Muscle layer of duodenum (tissue), 2 donors: ENCODE measurements around the gene NINL.
"Not testable (repeated sequence)": the region's sequence is repeated elsewhere in the genome, so short reads cannot be mapped to it uniquely, and the experiment has no call there.

Source experiments
- H3K27ac ChIP-seq: one replicate; pipeline ENCODE4 v1.7.0; 2013; ENCODE audit warnings: mild to moderate bottlenecking, low read length
- H3K27me3 ChIP-seq: one replicate; pipeline ENCODE4 v1.7.0; 2013; ENCODE audit warnings: low read depth, mild to moderate bottlenecking, control low read depth, low read length
- H3K36me3 ChIP-seq, 2 donors: one replicate each; pipeline ENCODE4 v1.7.0; 2013; ENCODE audit warnings: low read length in 2 of 2, control low read depth in 1 of 2, mild to moderate bottlenecking in 1 of 2; ENCODE audit not compliant: insufficient read depth in 2 of 2, control insufficient read depth in 1 of 2
- H3K4me1 ChIP-seq, 2 donors: one replicate each; pipeline ENCODE4 v1.7.0; 2013; ENCODE audit warnings: low read length in 2 of 2, mild to moderate bottlenecking in 2 of 2, control low read depth in 1 of 2, moderate library complexity in 1 of 2; ENCODE audit not compliant: insufficient read depth in 2 of 2, control insufficient read depth in 1 of 2
- H3K4me3 ChIP-seq, 2 donors: one replicate each; pipeline ENCODE4 v1.7.0; 2013; ENCODE audit warnings: low read length in 2 of 2, low read depth in 1 of 2, mild to moderate bottlenecking in 1 of 2
- H3K9me3 ChIP-seq, 2 donors: one replicate each; pipeline ENCODE4 v1.7.0; 2013; ENCODE audit warnings: low read length in 2 of 2, control low read depth in 1 of 2, mild to moderate bottlenecking in 1 of 2; ENCODE audit not compliant: control insufficient read depth in 1 of 2
- donor health status: healthy.

NINL gene

DNA sequence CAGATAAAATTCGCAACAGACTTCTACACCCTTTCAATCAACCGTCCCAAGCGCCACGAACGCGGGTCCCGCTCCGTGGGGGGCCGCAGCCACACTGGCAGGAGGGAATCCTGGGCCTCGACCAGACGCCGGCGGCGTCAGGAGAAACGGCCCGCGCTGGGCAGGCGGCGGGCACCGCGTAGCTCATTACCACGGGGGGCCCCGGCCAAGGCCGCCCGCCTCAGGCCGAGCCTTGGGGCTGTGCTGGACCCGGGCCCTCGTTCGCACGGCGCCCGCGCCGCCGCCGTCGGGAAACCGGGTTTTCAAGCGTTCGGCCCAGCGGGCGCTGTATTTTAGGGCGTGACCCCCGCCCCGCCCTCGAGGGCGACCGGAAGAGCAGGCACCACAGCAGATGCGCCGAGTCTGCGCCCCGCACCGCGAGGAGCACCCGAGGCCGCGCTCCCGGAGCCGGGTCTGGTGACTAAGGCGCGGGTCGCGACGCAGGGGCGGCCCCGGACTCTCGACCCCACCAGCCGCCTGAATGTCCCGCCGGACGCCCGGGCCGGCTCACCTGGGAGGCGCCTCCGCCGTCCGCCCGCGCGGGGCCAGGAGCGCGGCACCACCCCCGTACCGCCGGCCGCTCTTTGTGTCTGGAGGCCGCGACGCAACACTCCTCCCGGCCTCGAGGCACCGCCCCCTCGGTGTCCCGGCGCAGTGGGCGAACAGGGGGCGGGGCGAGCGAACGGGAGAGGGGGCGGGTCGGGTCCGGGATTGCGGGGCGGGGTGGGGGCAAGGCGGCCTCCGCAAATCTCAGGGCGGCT, at the start of gene NINL:
Gene NINL, minus strand, starts transcription at position 627 of the 800 bp plus-strand sequence. CDS start 58,944 bp downstream, outside the sequence.
- no peaks in the 10 kb centered on the region for H3K27me3 ChIP-seq
- no peak within 1 kb of the TSS for H3K27ac ChIP-seq

DNA sequence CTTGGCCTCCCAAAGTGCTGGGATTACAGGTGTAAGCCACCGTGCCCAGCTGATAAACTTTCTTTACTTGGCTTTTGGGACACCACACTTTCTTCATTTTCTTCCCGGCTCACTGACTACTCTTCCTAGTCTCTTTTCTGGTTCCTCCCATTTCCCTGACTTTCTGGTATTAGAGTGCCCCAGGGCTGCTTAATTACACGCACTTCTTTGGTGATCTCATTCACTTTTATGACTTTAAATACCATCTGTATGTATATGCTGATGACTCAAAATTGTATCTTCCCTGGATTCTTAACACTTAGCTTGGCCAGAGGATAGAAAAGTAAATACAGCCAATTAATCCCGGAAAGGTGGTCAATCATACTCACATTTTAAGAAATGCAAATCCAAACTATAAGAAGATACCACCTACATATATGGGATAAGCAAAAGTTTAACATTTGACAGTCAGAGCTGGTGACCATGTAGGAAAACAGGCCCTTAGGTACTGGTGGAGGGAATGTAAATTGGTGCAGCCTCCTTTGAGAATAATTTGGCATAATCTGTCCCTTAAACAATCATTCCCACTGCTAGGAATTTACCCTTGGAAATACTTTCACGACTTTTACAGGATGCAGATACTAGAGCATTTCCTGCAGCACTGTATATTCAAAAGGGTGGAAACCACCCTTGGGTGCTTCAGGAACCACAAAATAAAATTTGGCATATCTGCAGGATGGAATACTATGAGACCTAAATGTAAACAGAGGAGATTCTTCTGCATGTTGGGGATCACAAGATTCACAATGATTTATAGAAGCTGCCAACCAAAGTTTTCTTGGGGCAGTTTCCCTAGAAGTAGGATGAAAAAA, 47.8 kb upstream of the NINL start:
- H3K4me1 ChIP-seq, result no peaks in the 10 kb centered on the region
- no peaks in the 10 kb centered on the region for H3K27me3 ChIP-seq
- no peaks in the 10 kb centered on the region for H3K9me3 ChIP-seq
- no peak overlapping the region for H3K4me3 ChIP-seq
- no peak overlapping the region for H3K27ac ChIP-seq
- peaks cover 0 to 7% of the 10 kb centered on the region in 2 donors for H3K36me3 ChIP-seq

More for the DNA sequence above, at the start of gene NINL:
- no peaks in the 10 kb centered on the region for H3K36me3 ChIP-seq
- peak within 1 kb of the TSS; percentile 67 to 80 for H3K4me3 ChIP-seq
- H3K9me3 ChIP-seq, result no peaks in the 10 kb centered on the region
- peaks cover 3 to 5% of the 10 kb centered on the region in 2 donors for H3K4me1 ChIP-seq

DNA sequence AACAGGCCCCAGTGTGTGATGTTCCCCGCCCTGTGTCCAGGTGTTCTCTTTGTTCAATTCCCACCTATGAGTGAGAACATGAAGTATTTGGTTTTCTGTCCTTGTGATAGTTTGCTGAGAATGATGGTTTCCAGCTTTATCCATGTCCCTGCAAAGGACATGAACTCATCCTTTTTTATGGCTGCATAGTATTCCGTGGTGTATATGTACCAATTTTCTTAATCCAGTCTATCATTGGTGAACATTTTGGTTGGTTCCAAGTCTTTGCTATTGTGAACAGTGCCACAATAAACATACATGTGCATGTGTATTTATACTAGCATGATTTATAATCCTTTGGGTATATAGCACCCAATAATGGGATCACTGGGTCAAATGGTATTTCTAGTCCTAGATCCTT, 45.3 kb upstream of the NINL start:
- H3K27ac ChIP-seq, result not testable (repeated sequence)

DNA sequence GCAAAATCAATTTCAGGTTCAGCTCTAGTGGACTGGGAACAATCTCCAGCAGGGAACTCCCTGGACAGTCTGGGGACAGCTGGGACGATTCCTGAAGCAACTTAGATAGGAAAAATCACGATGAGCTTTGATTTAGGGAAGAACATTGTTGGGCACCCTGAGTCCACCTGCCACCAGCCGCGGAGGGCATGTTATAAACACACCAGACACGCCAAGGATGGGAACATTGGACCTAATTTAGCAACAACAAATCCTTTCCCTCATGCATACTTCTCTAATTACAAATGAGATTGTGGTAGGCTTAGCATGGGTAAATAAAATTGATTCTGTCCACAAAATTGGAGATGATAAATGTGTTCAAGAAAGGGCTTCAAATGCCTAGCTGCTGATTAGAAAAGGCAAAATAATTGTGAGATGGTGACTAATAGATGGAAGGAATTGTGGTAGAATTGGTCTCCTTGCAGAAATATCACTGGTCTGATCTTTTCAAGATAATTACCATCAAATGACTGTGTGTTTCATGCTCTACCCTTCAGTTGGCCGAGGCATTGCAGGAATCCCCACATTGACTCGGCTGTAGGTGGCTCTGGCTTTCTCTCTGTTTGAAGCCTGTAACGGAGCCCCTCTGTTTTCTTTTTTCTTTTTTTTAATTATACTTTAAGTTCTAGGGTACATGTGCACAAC, 44.6 kb upstream of the NINL start:
- peaks cover 0 to 3% of the 10 kb centered on the region in 2 donors for H3K9me3 ChIP-seq
- H3K36me3 ChIP-seq, result no peaks in the 10 kb centered on the region
- H3K4me1 ChIP-seq, result no peaks in the 10 kb centered on the region
- no peak overlapping the region for H3K4me3 ChIP-seq
- no peaks in the 10 kb centered on the region for H3K27me3 ChIP-seq
- no peak overlapping the region for H3K27ac ChIP-seq

More for the DNA sequence above, 45.3 kb upstream of the NINL start:
- not testable (repeated sequence) for H3K9me3 ChIP-seq, H3K36me3 ChIP-seq, H3K4me1 ChIP-seq, H3K27me3 ChIP-seq, H3K4me3 ChIP-seq

DNA sequence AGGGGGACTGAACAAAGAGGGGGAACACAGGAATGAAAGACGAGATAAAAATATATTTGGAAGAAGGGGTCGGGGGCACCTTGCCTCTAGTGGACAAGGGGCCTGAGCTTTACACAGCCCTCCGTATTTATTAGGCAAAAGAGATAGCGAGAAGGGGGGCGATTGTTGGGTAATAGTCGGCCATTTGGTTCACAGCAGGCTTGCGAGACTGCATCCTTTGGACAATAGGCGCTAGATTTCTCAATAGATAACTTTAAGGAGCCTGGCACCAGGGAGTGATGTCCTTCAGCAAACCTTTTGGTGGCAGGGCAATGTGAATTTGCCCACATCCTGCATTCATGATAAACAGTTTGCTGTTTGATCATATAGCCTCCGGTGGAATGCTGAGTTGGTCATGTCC, 41.4 kb upstream of the NINL start:
- no peaks in the 10 kb centered on the region for H3K27me3 ChIP-seq
- H3K36me3 ChIP-seq, result no peaks in the 10 kb centered on the region
- no peak overlapping the region for H3K4me3 ChIP-seq
- no peak overlapping the region for H3K27ac ChIP-seq
- peaks cover 0 to 3% of the 10 kb centered on the region in 2 donors for H3K9me3 ChIP-seq
- peaks cover 4 to 12% of the 10 kb centered on the region in 2 donors for H3K4me1 ChIP-seq

DNA sequence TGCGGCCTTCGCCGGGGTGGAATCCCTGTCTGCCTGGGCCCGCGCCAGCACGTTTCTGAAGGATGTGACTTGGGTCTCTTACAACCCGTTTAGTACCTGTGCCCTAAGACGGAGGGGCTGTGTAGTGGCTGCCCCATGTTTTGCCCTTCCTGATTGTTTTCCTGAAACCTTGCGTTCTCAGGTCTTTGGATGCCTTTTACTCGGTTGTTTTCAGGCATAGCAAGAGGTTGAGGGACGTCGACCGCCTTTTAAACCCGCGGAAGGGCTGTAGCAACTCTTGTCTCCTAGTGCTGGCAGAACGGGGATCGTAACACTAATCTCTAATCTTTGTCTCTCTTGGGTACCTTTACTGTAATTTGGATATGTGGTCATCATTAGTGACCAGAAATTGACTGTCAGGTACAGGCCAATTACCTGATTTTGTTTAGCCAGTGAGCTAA, 39.2 kb upstream of the NINL start:
- H3K4me3 ChIP-seq, result peak overlapping the region; percentile 87 to 98
- peak overlapping the region; percentile 32 for H3K27ac ChIP-seq
- H3K27me3 ChIP-seq, result no peaks in the 10 kb centered on the region
- peaks cover 0 to 3% of the 10 kb centered on the region in 2 donors for H3K9me3 ChIP-seq
- H3K4me1 ChIP-seq, result peaks cover 4 to 12% of the 10 kb centered on the region in 2 donors
- H3K36me3 ChIP-seq, result no peaks in the 10 kb centered on the region

DNA sequence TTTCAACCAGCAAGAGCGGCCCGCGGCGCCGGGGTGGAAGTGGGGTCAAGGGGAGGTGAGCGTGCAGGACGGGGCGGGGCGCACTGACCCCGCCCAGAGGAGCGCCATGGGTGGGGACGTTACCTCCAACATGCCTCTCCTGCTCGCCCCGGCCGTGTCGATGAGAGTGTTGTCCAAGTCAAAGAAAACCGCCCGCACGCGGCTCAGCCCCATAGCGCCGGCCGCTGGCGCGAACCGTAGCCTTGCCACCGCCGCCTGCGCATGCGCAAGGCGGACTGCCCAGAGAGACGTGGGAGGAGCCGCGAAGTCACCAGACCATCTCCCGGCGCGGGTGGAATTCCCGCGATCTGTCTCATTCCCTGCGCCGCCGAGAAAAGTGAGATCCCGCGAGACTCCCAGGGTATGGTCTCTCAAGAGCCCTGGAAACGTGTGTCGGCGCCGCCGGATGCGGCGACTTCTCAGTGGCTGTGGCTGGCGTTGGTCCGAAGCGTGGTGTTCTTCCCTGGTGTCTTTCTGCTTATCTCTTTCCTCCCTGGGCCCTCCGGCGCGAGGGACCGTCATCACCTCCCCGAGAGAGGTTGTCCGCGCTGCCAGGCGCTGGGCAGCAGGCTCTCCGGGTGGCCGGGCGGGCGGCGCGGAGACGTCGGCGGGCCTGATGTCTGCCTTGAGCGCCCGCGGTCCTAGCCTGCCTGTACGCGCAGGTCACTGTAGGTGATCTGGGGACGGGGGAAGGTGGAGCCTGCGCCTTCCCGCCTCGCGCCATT, 38.6 kb upstream of the NINL start, which contains the start of gene NANP:
Gene NANP, minus strand, starts transcription at position 279 of the 764 bp plus-strand sequence. Its CDS starts 66 bp downstream, at position 213.
- Histone ChIP-seq H3K9me3 (peaks cover 0 to 3% of the 10 kb centered on the region in 2 donors), H3K27me3 (no peaks in the 10 kb centered on the region), H3K27ac (peak within 1 kb of the TSS; percentile 32), H3K36me3 (no peaks in the 10 kb centered on the region), H3K4me1 (peaks cover 4 to 12% of the 10 kb centered on the region in 2 donors), H3K4me3 (peak within 1 kb of the TSS; percentile 87 to 98)

DNA sequence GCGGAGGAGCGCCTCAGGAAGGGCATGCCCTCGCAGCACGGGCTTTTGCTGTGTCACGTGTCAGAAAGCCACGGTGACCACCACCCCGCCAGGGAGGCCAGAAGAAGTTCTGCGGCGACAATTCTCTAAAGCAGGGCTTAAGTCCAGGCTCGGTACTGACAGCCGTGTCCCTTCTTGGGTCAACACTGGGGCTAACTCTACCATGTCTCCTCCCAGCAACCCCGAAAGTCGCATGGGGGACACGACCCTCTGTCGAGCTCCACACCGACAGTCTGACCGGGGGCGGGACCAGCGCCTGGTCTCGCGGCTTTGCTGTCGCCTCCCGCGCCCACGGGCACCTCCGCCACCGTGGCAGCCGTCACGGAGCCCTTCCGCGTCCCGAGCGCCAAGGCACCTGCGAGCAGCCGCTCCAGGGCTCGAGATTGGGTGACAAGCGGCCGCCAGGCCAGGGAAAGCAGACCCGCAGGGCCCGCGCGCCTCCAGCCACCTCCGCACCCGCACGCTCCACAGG, 37.9 kb upstream of the NINL start:
- H3K36me3 ChIP-seq, result no peaks in the 10 kb centered on the region
- H3K27me3 ChIP-seq, result no peaks in the 10 kb centered on the region
- H3K9me3 ChIP-seq, result peaks cover 0 to 3% of the 10 kb centered on the region in 2 donors
- peak overlapping the region; percentile 87 to 98 for H3K4me3 ChIP-seq
- H3K27ac ChIP-seq, result peak overlapping the region; percentile 32
- H3K4me1 ChIP-seq, result peaks cover 4 to 12% of the 10 kb centered on the region in 2 donors

DNA sequence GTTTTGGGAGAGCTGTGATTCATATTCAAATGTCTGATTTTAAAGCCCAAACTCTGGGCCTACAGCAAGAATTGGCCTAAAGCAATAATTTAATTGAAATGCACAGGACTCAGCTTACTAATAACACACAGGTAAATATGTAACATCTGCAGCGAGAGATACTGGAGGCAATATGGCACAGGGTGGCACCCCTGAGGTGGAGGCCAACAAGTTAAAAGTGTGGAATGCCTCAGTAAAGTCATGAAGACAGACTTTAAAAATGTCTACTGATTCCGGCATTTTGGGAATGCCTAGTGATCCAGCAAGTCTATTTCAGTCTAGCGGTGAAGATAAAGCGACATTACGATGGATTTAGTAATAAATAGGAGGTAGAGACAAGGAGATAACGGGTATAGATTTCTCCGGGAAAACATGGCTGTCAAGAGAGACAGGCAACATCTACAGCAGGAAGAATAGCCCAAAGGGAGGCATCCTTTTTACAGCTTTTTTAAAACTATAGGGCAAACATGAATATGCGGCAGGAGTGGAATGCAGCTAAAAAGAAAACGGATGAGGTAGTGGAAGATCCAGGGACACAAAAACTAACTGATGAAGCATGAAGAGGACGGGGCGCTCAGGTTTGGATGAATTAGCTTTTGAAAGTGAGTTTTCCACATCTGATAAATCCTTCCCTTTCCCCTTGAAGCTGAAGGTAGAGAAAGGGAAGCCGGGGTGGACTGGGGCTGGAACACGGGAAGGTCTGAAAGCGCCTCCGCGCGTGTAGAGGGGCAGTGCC, 37.3 kb upstream of the NINL start:
- no peaks in the 10 kb centered on the region for H3K27me3 ChIP-seq
- peak overlapping the region; percentile 32 for H3K27ac ChIP-seq
- no peaks in the 10 kb centered on the region for H3K36me3 ChIP-seq
- peak overlapping the region; percentile 87 to 98 for H3K4me3 ChIP-seq
- no peaks in the 10 kb centered on the region for H3K9me3 ChIP-seq
- H3K4me1 ChIP-seq, result peaks cover 4 to 12% of the 10 kb centered on the region in 2 donors

DNA sequence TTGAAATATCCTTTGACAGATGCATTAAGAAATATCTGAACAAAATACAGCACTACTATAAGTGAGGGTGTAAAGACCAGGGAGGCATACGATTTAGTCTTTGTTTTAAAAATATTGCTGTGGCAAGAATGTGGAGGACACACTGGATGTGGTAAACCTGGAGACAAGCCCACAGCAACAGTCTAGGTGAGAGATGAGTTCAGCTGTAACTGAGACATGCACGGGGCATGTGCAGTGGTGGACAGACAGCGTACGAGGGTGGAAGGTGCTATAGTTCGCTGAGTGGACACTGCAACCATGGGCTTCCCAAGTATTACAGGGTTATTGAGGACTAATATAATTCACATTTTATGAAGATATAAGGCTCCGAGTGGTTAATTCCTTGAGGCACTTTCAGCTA, 36.7 kb upstream of the NINL start:
- H3K27me3 ChIP-seq, result no peaks in the 10 kb centered on the region
- H3K27ac ChIP-seq, result no peak overlapping the region
- no peaks in the 10 kb centered on the region for H3K36me3 ChIP-seq
- peaks cover 4 to 12% of the 10 kb centered on the region in 2 donors for H3K4me1 ChIP-seq
- H3K4me3 ChIP-seq, result peak overlapping the region in 1 of 2 donors; percentile 98
- H3K9me3 ChIP-seq, result no peaks in the 10 kb centered on the region
